Fibroblast of lung (primary cell): ENCODE measurements around the gene S1PR5. TPM values are rescaled to one million over a fixed set of nuclear protein-coding genes. Genes with fewer than 3 reads are reported as not detected.

Source experiments
- DNase-seq, 2 donors: peaks; one replicate each; pipeline versions ENCODE4 v3.0.0 to v3.0.0-alpha.2; 2010; ENCODE audit warnings: low read depth in 2 of 2
- H2AFZ ChIP-seq: 2 replicates; pipeline ENCODE4 v1.5.1; 2012; ENCODE audit warnings: low read length, control low read depth, inconsistent platforms
- H3K27ac ChIP-seq: 2 replicates; pipeline ENCODE4 v1.5.1; 2011; ENCODE audit warnings: low read length, control low read depth; ENCODE audit not compliant: insufficient read depth
- H3K27me3 ChIP-seq: 2 replicates; pipeline ENCODE4 v1.5.1; 2011; ENCODE audit warnings: mild to moderate bottlenecking, low read length; ENCODE audit not compliant: control insufficient read depth, insufficient read depth
- H3K36me3 ChIP-seq: 2 replicates; pipeline ENCODE4 v1.5.1; 2011; ENCODE audit warnings: low read length; ENCODE audit not compliant: control insufficient read depth, insufficient read depth
- H3K4me1 ChIP-seq: 2 replicates; pipeline ENCODE4 v1.5.1; 2011; ENCODE audit warnings: low read length; ENCODE audit not compliant: control insufficient read depth, insufficient read depth; ENCODE audit errors: extremely low read depth
- H3K4me2 ChIP-seq: 2 replicates; pipeline ENCODE4 v1.5.1; 2011; ENCODE audit warnings: low read length, control low read depth; ENCODE audit not compliant: insufficient read depth; ENCODE audit errors: extremely low read depth
- H3K4me3 ChIP-seq, 4 experiments: fragments of 200-600 bp in 1 of 4; sonication (generic) in 1 of 4; replicated peaks in 1 of 4; 2 replicates each; pipeline ENCODE4 v1.5.1; 2011 to 2016; ENCODE audit warnings: low read length in 4 of 4, low read depth in 3 of 4, mild to moderate bottlenecking in 3 of 4, control low read depth in 2 of 4, inconsistent platforms in 1 of 4, mixed read lengths in 1 of 4; ENCODE audit not compliant: insufficient read depth in 1 of 4; ENCODE audit errors: control extremely low read depth in 1 of 4
- H3K79me2 ChIP-seq: 2 replicates; pipeline ENCODE4 v1.5.1; 2012; ENCODE audit warnings: mild to moderate bottlenecking, low read length, inconsistent platforms; ENCODE audit not compliant: control insufficient read depth, insufficient read depth
- H3K9ac ChIP-seq: 2 replicates; pipeline ENCODE4 v1.5.1; 2011; ENCODE audit warnings: mild to moderate bottlenecking, low read length, control low read depth; ENCODE audit not compliant: insufficient read depth
- H3K9me3 ChIP-seq: 2 replicates; pipeline ENCODE4 v1.5.1; 2012; ENCODE audit warnings: low read depth, low read length; ENCODE audit not compliant: control insufficient read depth, insufficient read depth
- H4K20me1 ChIP-seq: 2 replicates; pipeline ENCODE4 v1.5.1; 2011; ENCODE audit warnings: low read length; ENCODE audit not compliant: control insufficient read depth, insufficient read depth; ENCODE audit errors: extremely low read depth
- CTCF ChIP-seq, 2 donors: IDR thresholded peaks in 1 of 2; conservative IDR thresholded peaks in 1 of 2; 1 replicate in 1 of 2; 2 replicates in 1 of 2; pipeline ENCODE4 v1.5.1; 2011 to 2012; ENCODE audit warnings: low read length in 2 of 2, control low read depth in 1 of 2, inconsistent platforms in 1 of 2, low read depth in 1 of 2, mild to moderate bottlenecking in 1 of 2
- EZH2 ChIP-seq: IDR thresholded peaks from 2 replicates; pipeline ENCODE4 v1.5.1; 2012; ENCODE audit warnings: low read length, control low read depth, mild to moderate bottlenecking; ENCODE audit errors: missing control alignments
- polyA plus RNA-seq, 2 donors: library from polyadenylated mRNA; depleted of rRNA in 1 of 2; stranded (reverse) in 1 of 2; unstranded in 1 of 2; fragments of >200 nt; gene quantifications; 2 replicates each; pipeline ENCODE4 v1.2.1, GENCODE V29; 2011 to 2012; ENCODE audit warnings: missing spikeins in 1 of 2
- total RNA-seq: library from RNA; depleted of rRNA; stranded (reverse); fragments of >200 nt; gene quantifications from 2 replicates; pipeline ENCODE4 v1.2.1, GENCODE V29; 2014

The S1PR5 gene
- total and polyA plus RNA-seq, 2 donors (not counting 1 experiment from before 2014, with no cell fraction given), result 0.19 TPM; not detected in 1

GRCh38 chr19:10500247-10500592, 17.0 kb downstream of the S1PR5 start:
- no peak for TF ChIP-seq CTCF (conservative IDR thresholded peaks at IDR 0.05 in 1 of 2, IDR thresholded peaks at IDR 0.05 in 1 of 2; ENCODE audit: low read depth in 1 of 2, low read length in 2 of 2)
- no peak for TF ChIP-seq EZH2
- Histone ChIP-seq H3K79me2 (peaks cover 40% of the 10 kb centered on the region), H3K9me3 (no peaks in the 10 kb centered on the region), H3K4me2 (no peak overlapping the region), H3K4me1 (peaks cover 2% of the 10 kb centered on the region), H3K4me3 (no peak overlapping the region), H4K20me1 (no peaks in the 10 kb centered on the region), H2AFZ (no peak overlapping the region), H3K27me3 (no peaks in the 10 kb centered on the region), H3K36me3 (peaks cover 9% of the 10 kb centered on the region), H3K27ac (peak overlapping the region; percentile 5), H3K9ac (no peak overlapping the region)
- DNase-seq, result no peak

- H2AFZ ChIP-seq, result no peak overlapping the region
- no peak overlapping the region for H3K4me2 ChIP-seq
- no peaks in the 10 kb centered on the region for H3K27me3 ChIP-seq
- H3K9ac ChIP-seq, result no peak overlapping the region
- peaks cover 9% of the 10 kb centered on the region for H3K36me3 ChIP-seq
- no peak overlapping the region for H3K27ac ChIP-seq
- DNase-seq, result no peak
- peaks cover 40% of the 10 kb centered on the region for H3K79me2 ChIP-seq
- peaks cover 2% of the 10 kb centered on the region for H3K4me1 ChIP-seq
- TF ChIP-seq CTCF (conservative IDR thresholded peaks at IDR 0.05 in 1 of 2, IDR thresholded peaks at IDR 0.05 in 1 of 2; ENCODE audit: low read depth in 1 of 2, low read length in 2 of 2) (no peak), EZH2 (no peak)
- H4K20me1 ChIP-seq, result no peaks in the 10 kb centered on the region
- no peaks in the 10 kb centered on the region for H3K9me3 ChIP-seq
- H3K4me3 ChIP-seq, result no peak overlapping the region
These were observed 17.5 kb downstream of the S1PR5 start for GRCh38 chr19:10499550-10500246.

GRCh38 chr19:10497371-10497770, 19.9 kb downstream of the S1PR5 start:
- H3K27me3 ChIP-seq, result no peaks in the 10 kb centered on the region
- no peak for DNase-seq
- no peak overlapping the region for H3K4me2 ChIP-seq
- H3K4me1 ChIP-seq, result peaks cover 2% of the 10 kb centered on the region
- H3K9ac ChIP-seq, result no peak overlapping the region
- no peaks in the 10 kb centered on the region for H4K20me1 ChIP-seq
- no peaks in the 10 kb centered on the region for H3K9me3 ChIP-seq
- peaks cover 11% of the 10 kb centered on the region for H3K36me3 ChIP-seq
- peaks cover 43% of the 10 kb centered on the region for H3K79me2 ChIP-seq
- TF ChIP-seq CTCF (conservative IDR thresholded peaks at IDR 0.05 in 1 of 2, IDR thresholded peaks at IDR 0.05 in 1 of 2; ENCODE audit: low read depth in 1 of 2, low read length in 2 of 2), result no peak
- no peak for TF ChIP-seq EZH2
- no peak overlapping the region for H3K4me3 ChIP-seq
- no peak overlapping the region for H3K27ac ChIP-seq
- H2AFZ ChIP-seq, result no peak overlapping the region
